Activated CD4-positive, alpha-beta T cell treated with anti-CD3 and anti-CD28 coated beads, Interleukin-2, amount 50 U/mL, for 4 hours (primary cell): ENCODE data around the gene BCL2L1.

ENCODE experiments used
- DNase-seq, 2 experiments: peaks; one replicate each; pipeline ENCODE4 v3.0.0-alpha.2; 2020

BCL2L1 gene

DNA sequence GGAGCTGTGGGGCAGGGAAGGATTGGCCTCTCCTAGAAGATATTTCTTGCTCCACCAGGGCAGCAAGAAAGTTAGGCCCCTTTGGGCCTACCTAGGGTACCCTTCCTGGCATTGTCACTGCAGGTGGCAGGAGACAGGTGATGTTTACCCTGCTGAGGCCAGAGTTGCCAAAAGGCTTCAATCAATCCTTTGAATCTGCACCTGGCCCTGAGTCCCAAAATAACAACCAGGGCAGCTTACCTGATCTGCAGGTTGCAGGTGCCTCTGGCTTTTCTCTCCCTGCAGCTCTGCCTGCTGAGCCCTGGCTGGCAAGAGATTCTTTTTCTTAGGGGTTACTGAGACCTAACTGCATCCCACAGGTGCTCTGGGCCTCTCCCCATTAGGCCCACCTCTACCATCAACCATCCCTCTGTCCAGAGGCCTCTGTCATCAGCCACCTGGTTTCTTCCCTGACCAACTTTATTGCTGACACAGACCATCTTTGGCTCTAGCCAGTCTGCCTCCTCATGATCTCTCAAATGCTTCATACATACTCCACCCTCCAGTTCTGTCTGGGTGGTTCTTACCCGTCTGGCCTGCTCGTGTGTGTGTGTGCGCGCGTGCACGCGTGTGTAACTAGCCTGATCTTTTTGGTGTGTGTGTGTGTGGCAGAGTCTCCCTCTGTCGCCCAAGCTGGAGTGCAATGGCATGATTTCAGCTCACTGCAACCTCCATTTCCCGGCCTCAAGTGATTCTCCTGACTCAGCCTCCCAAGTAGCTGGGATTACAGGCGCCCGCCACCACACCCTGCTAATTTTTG lies 13.7 kb downstream of the BCL2L1 start:
- DNase-seq: no peak

DNA sequence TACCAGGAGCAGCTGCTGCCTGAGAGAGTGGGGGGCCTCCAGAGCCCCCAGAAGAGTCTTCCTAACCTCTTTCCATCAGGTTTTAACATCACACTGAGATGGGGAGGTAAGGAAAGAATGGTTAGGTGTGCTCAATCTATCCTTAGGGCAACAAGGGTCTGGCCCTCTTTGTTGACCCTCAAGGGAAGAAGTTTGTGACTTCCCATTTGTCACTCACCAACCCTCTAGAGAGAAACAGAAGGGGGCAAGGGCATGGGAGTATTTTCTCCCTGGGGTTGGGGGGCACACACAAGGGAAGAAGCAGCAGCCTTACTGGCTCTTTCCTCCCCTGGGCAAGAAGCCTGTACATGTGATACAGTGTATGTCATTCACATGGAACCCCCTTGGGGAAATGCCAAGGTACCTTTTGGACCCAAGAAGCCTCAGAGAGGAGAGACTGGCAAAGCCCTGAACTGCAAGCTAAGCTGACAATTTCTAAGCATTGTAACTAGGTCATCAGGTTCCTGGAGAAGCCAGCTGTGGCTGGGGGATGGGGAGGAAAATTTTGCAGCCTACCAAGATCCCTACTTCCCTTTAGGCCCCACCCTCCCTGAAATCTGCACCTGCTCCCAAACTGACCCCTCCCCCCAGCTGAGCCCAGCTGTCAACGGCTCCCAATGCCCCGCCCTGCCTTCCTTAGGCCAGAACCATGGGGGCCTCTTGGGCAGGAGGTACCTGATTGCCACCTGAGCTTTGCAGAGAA lies 14.5 kb downstream of the BCL2L1 start:
- DNase-seq: no peak

GRCh38 chr20:31707258-31707615 lies 15.4 kb downstream of the BCL2L1 start:
- DNase-seq: no peak

DNA sequence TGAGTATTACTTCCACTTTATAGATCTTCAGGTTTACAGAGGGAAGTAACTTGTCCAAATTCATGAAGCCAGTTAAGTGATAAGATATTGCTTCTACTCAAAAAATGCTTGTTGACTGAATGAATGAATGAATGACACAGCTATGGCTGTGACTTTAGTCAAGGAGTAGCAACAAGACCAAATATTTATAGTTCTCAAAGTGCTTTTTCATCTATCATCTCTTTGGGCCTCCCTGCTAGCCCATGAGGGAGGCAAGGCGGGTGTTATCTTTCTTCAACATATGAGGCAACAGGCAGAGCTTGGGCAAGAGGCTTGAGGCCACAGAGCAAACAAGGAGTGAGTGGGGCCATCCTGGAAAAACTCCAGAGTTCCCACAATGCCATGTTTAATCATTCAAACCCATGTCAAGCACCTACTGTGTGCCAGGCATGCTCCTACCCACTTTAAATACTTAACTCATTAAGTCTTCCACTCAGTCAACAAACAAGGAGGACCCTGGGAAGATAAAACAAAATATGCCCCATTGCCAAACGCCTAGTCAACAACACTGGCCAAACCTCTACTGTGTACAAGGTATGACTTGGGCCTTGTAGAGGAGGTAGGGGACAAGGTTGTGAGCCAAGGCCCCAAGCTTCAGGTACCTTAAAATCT lies 15.9 kb downstream of the BCL2L1 start:
- no peak for DNase-seq

DNA sequence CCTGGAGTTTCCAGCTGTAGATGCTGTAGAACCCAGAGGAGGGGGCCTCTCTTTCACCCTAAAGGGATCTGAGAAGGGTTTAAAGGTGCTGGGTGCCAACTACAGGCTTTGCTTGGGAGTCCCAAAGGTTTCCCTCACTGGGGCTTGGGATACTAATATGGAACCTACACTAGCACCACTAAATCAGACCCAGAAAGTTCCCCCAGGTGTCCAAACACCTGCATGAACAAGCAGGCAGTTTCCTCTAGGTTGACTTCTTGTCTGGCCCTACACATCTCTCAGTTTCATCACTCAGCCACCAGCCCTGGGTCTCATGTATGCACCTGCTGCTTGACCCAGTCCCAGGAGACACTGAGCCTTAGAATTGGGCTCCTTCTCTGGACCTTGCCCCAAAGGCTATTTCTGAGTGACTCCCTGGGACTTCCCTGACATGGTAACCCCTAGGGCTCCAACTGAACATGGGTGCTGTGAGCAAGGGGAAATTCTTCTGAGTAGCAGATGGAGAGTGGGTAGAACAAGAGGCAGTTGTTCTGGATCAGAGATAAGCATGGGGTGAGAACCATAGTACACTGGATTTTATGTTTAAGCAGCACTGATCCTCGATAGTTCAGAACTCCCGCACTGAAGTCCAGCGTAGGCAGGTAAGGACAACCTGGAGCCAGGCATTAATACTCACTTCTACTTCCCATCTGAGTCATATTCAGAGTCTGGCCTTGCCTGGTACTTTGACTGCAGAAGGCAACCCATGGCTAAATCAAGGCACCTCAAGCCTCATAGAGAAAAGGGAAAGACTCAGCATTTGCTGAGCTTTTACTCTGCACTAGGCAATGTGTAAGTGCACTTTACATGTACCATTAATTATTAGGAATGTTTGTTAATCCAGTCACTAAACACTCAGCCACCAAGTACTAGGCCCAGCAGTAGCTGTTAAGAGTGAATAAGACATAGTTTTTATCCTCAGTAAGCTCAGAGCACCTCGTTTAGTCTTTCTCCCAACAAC lies 16.8 kb downstream of the BCL2L1 start:
- DNase-seq: no peak

- no peak for DNase-seq
These were observed 17.5 kb downstream of the BCL2L1 start for GRCh38 chr20:31705191-31705590.

DNA sequence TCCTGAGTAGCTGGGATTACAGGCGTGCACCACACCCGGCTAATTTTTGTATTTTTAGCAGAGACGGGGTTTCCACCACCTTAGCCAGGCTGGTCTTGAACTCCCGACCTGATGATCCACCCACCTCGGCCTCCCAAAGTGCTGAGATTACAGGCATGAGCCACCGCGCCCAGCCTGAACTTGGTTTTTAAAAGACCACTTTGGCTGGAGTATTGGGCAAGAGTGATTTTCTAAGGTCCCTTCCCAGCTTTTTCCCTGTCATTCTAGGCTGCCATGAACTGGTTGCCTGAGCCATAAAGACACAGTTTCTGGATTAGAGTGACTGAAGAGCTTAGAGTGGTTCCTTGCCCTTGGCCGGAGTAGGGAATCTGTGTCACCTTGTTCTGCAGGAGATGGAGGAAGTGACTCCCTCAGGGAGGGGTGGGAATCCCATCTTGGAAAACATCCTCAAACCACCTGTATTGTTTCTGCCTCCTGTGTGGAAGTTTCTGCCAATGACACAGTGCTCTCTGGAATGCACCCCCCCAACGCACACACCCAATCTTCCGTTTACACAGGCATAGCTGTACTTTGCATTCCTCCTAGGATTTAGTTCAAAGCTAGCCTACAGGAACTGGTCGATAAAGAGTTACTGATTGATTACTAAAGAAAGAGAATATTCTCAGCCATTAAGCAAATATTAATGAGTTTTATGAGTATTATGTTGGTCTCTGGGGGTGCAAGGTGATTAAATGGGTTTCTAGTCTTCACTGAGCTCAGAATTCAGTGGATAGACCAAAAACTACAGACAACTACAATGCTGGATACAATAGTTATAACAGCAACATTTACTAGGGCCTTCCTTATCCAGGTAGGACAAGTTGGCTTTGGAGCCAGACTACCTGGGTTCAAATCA lies 18.2 kb downstream of the BCL2L1 start:
- no peak for DNase-seq

- DNase-seq: no peak
These were observed 21.1 kb downstream of the BCL2L1 start for GRCh38 chr20:31701591-31701990.

GRCh38 chr20:31700747-31701146 lies 21.9 kb downstream of the BCL2L1 start:
- DNase-seq: no peak

GRCh38 chr20:31699801-31700728 lies 22.6 kb downstream of the BCL2L1 start:
- DNase-seq: no peak

DNA sequence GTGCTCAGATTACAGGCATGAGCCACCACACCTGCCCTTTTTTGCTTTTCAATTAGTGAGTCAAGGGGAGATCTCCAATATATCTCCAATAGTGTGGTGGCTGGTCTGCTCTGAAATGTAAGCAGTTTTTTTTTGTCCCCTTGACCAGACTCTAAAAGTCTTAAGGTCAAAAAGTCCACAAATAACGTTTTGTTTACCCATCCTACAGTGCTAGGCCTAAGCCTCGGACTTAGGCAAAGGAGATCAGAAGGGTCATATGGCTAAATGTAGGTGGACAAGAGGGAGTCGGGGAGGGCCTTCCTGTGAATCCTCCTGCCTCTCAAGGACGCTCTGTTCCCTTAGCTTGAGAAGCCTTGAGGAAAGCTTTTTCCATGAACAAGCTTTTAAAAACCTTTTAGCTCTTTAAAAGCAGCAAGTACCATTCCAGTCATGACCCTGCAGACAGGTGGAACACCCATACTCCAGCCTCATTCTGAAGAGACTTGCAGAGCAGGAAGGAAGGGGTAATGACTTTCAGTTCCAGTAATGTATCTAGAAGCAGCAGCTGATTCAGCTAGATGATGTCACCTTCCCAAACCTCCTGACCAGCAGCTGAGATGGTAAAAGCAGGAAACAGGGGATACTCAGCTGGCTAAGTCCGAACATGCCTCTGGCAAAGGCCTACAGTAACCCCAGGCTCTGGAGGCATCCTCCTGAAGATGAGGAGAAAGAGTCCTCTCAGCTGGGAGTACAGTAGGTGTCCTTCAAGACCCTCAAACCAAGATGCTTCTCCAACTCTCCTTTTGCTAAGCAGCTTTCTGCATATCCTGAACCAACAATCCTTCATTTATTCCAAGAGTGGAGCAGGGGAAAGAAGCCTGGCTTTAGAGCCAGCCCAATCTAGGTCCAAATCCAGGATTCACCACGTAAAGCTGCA lies 23.6 kb downstream of the BCL2L1 start:
- DNase-seq: no peak

DNA sequence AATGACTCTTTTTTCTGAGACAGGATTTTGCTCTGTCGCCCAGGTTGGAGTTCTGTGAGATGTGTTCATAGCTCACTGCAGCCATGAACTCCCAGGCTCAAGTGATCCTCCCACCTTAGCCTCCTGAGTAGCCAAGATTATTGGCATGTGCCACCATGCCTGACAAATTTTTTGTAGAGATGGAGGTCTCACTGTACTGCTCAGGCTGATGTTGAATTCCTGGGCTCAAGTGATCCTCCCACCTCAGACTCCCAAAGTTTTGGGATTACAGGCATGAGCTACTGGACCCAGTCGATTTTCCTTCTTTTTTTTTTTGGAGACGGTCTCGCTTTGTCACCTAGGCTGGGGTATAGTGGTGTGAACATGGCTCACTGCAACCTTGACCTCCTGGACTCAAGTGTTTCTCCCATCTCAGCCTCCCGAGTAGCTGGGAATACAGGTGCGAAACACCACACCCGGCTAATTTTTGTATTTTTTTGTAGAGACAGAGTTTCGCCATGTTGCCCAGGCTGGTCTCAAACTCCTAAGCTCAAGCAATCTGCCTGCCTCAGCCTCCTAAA lies 24.3 kb downstream of the BCL2L1 start:
- no peak for DNase-seq

DNA sequence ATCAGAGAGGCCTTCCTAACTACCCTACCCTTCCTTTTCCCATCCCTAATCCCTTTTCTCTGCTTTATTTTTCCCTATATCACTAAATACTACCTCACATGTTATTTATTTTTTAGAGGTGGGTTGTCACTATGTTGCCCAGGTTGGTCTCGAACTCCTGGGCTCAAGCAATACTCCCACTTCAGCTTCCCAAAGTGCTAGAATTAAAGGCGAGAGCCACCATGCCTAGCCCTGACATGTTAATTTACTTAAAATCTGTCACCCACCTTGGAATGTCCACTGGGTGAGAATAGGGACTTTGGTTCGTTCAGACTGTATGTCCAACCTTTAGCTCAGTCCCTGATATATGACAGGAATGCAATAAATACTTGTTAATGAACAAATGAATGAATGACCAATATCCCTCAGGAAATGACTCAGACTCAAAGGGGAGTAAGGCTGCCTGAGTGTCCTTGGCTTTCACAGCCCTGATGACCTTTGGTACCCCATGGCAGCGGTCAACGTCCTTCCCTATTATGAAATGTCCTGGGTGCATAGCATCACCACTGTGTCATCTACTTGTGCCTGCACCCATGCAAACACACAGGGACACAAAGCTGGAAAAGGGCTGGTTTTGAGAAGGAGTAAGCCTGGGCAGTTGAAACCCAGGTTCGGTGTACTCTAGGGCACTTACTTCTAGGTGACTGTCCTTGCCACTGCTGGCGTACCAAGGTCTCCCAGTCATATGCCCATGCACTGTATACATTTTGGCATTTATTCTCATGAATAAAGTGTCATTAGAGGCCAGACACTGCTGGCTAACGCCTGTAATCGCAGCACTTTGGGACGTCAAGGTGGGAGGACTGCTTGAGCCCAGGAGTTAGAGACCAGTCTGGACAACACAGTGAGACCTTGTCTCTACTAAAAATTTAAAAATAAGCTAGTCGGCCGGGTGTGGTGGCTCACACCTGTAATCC lies 26.5 kb downstream of the BCL2L1 start:
- DNase-seq: no peak

- no peak for DNase-seq
These were observed 27.6 kb downstream of the BCL2L1 start for GRCh38 chr20:31694842-31695593.

GRCh38 chr20:31693987-31694661 lies 28.5 kb downstream of the BCL2L1 start:
- no peak for DNase-seq

DNA sequence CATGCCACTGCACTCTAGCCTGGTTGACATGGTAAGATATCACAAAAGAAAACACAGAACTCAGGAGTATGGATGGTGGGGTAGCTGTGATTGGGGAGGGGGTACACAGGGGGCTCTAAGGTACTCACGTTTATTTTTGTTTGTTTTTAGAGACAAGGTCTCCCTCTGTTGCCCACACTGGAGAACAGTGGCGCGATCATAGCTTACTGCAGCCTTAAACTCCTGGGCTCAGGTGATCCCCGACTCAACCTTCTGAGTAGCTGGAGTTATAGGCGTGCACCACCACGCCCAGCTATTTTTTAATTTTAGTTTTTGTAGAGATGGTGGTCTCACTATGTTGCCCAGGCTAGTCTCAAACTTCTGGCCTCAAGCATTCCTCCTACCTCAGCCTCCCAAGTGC lies 29.3 kb downstream of the BCL2L1 start:
- no peak for DNase-seq
